Loucy (cell line): ENCODE data around the gene MRPL51.

Source experiments
- H2AFZ ChIP-seq: fragments of 200-600 bp; sonication (generic); 2 replicates; pipeline ENCODE4 v1.6.0; 2016; ENCODE audit warnings: antibody characterized with exemption, mild to moderate bottlenecking, low read length, moderate library complexity
- H3F3A ChIP-seq: fragments of 200-600 bp; 2 replicates; pipeline ENCODE4 v1.6.0; 2016; ENCODE audit warnings: antibody characterized with exemption, low read depth, mild to moderate bottlenecking
- H3K27me3 ChIP-seq: fragments of 200-600 bp; sonication (generic); 2 replicates; pipeline ENCODE4 v1.6.1; 2014; ENCODE audit warnings: low read length, mild to moderate bottlenecking; ENCODE audit not compliant: insufficient read depth, poor library complexity, severe bottlenecking
- H3K36me3 ChIP-seq: fragments of 200-600 bp; sonication (generic); 2 replicates; pipeline ENCODE4 v1.6.1; 2016; ENCODE audit warnings: low read length; ENCODE audit not compliant: insufficient read depth
- H3K4me1 ChIP-seq: fragments of 200-600 bp; sonication (generic); 2 replicates; pipeline ENCODE4 v1.5.1; 2014; ENCODE audit warnings: low read length, mild to moderate bottlenecking; ENCODE audit not compliant: insufficient read depth, poor library complexity, severe bottlenecking
- H3K4me2 ChIP-seq: fragments of 200-600 bp; sonication (generic); 2 replicates; pipeline ENCODE4 v1.6.0; 2014; ENCODE audit warnings: antibody characterized with exemption, low read length, low read depth, mild to moderate bottlenecking; ENCODE audit not compliant: poor library complexity, severe bottlenecking
- H3K4me3 ChIP-seq: fragments of 200-600 bp; sonication (generic); 2 replicates; pipeline ENCODE4 v1.5.1; 2014; ENCODE audit warnings: low read length, mild to moderate bottlenecking, mixed read lengths; ENCODE audit not compliant: poor library complexity, severe bottlenecking
- H3K79me2 ChIP-seq: fragments of 200-600 bp; sonication (generic); 2 replicates; pipeline ENCODE4 v1.6.1; 2014; ENCODE audit warnings: low read length; ENCODE audit not compliant: insufficient read depth
- H3K9ac ChIP-seq: fragments of 200-600 bp; sonication (generic); 2 replicates; pipeline ENCODE4 v1.6.0; 2014; ENCODE audit warnings: mild to moderate bottlenecking, low read depth, low read length, moderate library complexity; ENCODE audit not compliant: poor library complexity, severe bottlenecking
- H3K9me2 ChIP-seq: fragments of 200-600 bp; sonication (generic); replicated peaks from 2 replicates; pipeline ENCODE4 v1.6.1; 2016; ENCODE audit warnings: low read depth, low read length, mixed read lengths
- H3K9me3 ChIP-seq: fragments of 200-600 bp; sonication (generic); 2 replicates; pipeline ENCODE4 v1.6.1; 2014; ENCODE audit warnings: mild to moderate bottlenecking, antibody characterized with exemption, low read length, low read depth; ENCODE audit not compliant: insufficient read depth
- H4K20me1 ChIP-seq: fragments of 200-600 bp; sonication (generic); 2 replicates; pipeline ENCODE4 v1.6.0; 2014; ENCODE audit warnings: antibody characterized with exemption, low read length, mild to moderate bottlenecking; ENCODE audit not compliant: insufficient read depth, poor library complexity, severe bottlenecking
- CTCF ChIP-seq: fragments of 200-600 bp; sonication (generic); conservative IDR thresholded peaks from 2 replicates; pipeline ENCODE4 v1.5.1; 2014; ENCODE audit warnings: mild to moderate bottlenecking, antibody characterized with exemption, low read length
- EZH2phosphoT487 ChIP-seq: fragments of 200-600 bp; IDR thresholded peaks from 2 replicates; pipeline ENCODE4 v1.6.1; 2018; ENCODE audit warnings: antibody characterized with exemption, mild to moderate bottlenecking, moderate library complexity, borderline replicate concordance

The MRPL51 gene

GRCh38 chr12:6463858-6464257 is 29.2 kb downstream of the MRPL51 start:
- H3K36me3 ChIP-seq: peaks cover 13% of the 10 kb centered on the region; the same call in 1 of the 2 replicates

GRCh38 chr12:6463216-6463615 is 29.8 kb downstream of the MRPL51 start:
- Histone ChIP-seq H3K79me2 (peaks cover 43% of the 10 kb centered on the region), H4K20me1 (no peaks in the 10 kb centered on the region), H3K9ac (peak overlapping the region; percentile 82), H3K27me3 (no peaks in the 10 kb centered on the region), H2AFZ (no peak overlapping the region), H3K4me1 (peaks cover 48% of the 10 kb centered on the region), H3K9me3 (no peaks in the 10 kb centered on the region), H3K4me3 (peak overlapping the region; percentile 74), H3K4me2 (peak overlapping the region; percentile 89), H3K9me2 (no peaks in the 10 kb centered on the region), H3F3A (peaks cover 10% of the 10 kb centered on the region; the same call in 1 of the 2 replicates), H3K36me3 (peaks cover 19% of the 10 kb centered on the region; the same call in 1 of the 2 replicates)
- TF ChIP-seq EZH2phosphoT487: no peak
- TF ChIP-seq CTCF: no peak

More at GRCh38 chr12:6463858-6464257, 29.2 kb downstream of the MRPL51 start:
- Histone ChIP-seq H2AFZ (no peak overlapping the region), H4K20me1 (no peaks in the 10 kb centered on the region), H3K27me3 (no peaks in the 10 kb centered on the region), H3K4me1 (peaks cover 55% of the 10 kb centered on the region), H3K9me3 (no peaks in the 10 kb centered on the region), H3F3A (peaks cover 10% of the 10 kb centered on the region; the same call in 1 of the 2 replicates), H3K4me2 (peak overlapping the region; percentile 89), H3K9ac (peak overlapping the region; percentile 82), H3K4me3 (peak overlapping the region; percentile 74), H3K9me2 (no peaks in the 10 kb centered on the region), H3K79me2 (peaks cover 50% of the 10 kb centered on the region)
- no peak for TF ChIP-seq CTCF
- no peak for TF ChIP-seq EZH2phosphoT487

DNA sequence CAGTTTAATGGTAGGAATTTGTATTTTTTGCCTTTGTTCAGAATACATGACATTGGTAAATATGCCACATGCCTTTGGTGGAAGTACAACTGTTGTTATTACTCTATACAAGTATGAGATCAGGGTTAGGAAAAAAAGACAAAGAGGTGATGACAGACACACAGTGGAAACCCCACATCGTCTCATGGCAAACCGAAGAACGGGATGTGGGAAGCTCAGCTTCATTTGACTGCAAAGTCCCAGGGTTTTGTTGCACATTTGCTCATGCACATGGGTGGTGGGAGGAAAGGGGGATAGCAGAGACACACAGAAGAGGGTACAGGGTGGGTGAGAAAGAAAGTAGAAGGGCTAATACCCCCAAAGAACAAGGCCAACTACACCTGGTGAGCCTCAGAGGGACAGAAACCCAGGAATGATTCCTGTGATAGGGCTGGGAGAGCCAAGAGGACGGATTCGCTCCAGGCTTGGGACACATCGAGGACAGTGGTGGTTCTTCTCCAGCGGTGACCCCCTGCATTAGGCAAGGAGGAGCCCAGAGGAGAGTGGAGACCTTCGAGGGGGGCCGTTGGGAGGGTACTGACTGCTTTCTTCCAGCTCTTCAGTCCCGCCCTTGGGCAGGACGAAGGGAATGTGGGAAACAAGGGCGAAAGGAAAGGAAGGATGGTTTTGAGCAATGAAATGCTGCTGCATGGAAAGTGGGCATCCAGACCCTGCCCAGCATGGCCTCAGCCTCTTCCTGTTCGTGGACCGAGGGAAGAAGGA is 30.6 kb downstream of the MRPL51 start:
- H3K4me3 ChIP-seq: peak overlapping the region; percentile 74

More for the DNA sequence above, 30.6 kb downstream of the MRPL51 start:
- no peak overlapping the region for H2AFZ ChIP-seq
- H4K20me1 ChIP-seq: no peaks in the 10 kb centered on the region
- H3K9ac ChIP-seq: peak overlapping the region; percentile 82
- H3K4me2 ChIP-seq: peak overlapping the region; percentile 89
- peaks cover 24% of the 10 kb centered on the region; the same call in 1 of the 2 replicates for H3K36me3 ChIP-seq
- TF ChIP-seq CTCF (no peak), EZH2phosphoT487 (no peak)
- no peaks in the 10 kb centered on the region for H3K9me3 ChIP-seq
- no peaks in the 10 kb centered on the region for H3K27me3 ChIP-seq
- peaks cover 10% of the 10 kb centered on the region; the same call in 1 of the 2 replicates for H3F3A ChIP-seq
- H3K4me1 ChIP-seq: peaks cover 45% of the 10 kb centered on the region
- no peaks in the 10 kb centered on the region for H3K9me2 ChIP-seq
- H3K79me2 ChIP-seq: peaks cover 35% of the 10 kb centered on the region
